NCI-H1105 (cell line): ENCODE data around the gene XG.
"Not testable (repeated sequence)": the region's sequence is repeated elsewhere in the genome, so short reads cannot be mapped to it uniquely, and the experiment has no call there.

ENCODE experiments used
- DNase-seq: peaks from one replicate; lab custom pipeline; 2025; lab: John Stamatoyannopoulos, UW

Gene XG

DNA sequence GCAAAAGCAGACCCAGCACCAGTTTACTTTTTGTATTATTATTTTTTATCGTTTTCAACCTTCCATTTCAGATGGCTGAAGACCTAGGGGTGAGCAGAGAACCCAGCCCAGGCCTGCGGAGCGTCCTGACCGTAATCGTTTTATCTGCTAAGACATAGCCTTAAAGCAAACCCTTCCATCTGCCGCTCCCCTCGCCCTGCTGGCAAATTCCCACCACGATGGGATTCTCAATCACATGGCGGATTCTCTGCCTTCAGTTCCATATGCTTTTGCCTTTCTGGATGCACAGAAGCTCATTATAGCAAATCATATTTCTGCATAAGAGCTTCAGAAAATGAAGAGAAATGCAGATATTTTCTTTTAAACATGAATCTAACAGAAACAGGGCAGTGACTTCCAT is 18.6 kb upstream of the XG start:
- DNase-seq: no peak

DNA sequence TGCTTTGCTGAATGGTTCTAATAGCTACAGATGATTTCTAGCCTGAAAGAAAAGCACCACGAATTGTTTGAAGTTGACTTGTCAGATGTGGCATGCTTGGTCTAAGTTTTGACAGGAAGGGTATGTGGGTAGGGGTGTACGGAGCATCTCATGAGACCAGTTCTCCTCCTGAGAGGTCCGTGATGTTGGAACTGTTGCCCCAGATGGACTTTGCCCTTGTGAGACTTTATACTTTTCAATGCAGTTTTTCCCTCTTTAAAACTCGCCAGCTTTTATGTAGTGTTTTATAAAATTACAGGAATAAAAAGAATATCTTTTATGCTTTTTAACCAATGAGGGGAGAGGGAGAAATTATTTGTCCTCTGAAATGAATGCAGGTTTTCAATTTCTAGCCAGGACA is 16.6 kb upstream of the XG start:
- DNase-seq: no peak

- no peak for DNase-seq
Observed at GRCh38 chrX:2740672-2741071, 11.2 kb upstream of the XG start.

- DNase-seq: no peak
Observed at GRCh38 chrX:2741386-2741785, 10.5 kb upstream of the XG start.

- not testable (repeated sequence) for DNase-seq
Observed at GRCh38 chrX:2746250-2746649, 5.6 kb upstream of the XG start.

DNA sequence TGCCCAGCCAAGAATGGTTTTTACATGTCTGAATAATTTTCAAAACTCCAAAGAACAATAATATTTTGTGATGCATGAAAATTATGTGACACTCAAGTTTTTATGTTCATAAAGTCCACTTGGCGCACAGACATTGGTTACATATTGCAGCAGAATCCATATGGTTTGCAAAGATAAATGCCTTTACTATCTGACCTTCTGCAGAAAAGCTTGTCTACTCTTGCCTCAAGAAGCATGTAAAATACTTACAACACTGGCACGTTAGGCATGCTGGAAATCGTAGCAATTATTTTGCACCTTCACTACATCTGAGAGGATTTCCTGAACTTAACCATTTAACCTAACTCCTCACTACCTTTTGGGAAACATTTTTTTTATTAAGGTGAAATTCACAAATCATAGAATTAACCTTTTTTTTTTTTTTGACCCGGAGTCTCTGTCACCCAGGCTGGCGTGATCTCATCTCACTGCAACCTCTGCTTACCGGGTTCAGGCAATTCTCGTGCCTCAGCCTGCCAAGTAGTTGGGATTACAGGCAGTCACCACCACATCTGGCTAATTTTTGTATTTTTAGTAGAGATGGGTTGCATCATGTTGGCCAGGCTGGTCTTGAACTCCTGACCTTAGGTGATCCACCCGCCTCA is 3.5 kb upstream of the XG start:
- DNase-seq: no peak

- no peak for DNase-seq
Observed at GRCh38 chrX:2748815-2749188, 3.0 kb upstream of the XG start.

DNA sequence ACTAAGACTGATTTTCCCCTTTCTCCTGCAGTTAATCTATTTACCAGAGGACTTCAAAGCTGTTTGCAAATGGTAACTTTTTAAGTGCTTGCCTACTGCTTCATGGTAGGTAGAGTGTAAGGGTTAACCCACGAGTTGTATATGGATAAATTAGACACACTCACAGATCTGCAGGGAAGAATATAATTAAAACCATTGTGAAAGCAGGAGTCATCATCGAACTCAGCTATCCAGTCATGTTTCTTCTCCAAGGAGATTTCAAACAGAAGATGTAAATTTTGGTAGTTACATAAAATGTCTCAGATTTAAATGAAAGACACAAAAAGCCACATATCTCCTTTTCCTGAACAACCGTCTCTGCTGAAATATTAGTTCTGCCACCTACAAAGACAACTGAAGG is 549 bp upstream of the XG start:
- DNase-seq: no peak

- not testable (repeated sequence) for DNase-seq
Observed at GRCh38 chrX:2752441-2752840, 601 bp downstream of the XG start.

GRCh38 chrX:2755163-2755715 is 3.4 kb downstream of the XG start:
- not testable (repeated sequence) for DNase-seq

DNA sequence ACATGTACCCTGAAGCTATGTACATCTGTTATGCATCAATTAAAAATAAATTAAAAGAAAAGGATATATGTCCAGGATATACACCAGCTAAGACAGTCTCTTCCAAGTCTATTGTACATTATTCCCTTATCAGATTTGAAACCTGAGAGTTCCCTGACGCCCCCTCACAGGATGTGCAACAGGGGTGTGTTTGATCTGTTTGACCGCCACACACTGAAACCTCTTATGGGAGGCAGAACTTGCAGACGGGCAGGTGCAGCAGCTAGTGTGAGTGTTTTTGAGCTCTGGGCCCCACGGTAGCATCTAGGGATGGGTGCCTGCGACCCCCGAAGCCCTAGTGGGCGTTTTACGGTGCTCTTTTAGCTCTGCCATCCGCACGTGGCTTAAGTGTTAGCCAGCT is 4.7 kb downstream of the XG start:
- no peak for DNase-seq

- DNase-seq: no peak
Observed at GRCh38 chrX:2761246-2761645, 9.4 kb downstream of the XG start.

- not testable (repeated sequence) for DNase-seq
Observed at GRCh38 chrX:2762671-2763070, 10.8 kb downstream of the XG start.

DNA sequence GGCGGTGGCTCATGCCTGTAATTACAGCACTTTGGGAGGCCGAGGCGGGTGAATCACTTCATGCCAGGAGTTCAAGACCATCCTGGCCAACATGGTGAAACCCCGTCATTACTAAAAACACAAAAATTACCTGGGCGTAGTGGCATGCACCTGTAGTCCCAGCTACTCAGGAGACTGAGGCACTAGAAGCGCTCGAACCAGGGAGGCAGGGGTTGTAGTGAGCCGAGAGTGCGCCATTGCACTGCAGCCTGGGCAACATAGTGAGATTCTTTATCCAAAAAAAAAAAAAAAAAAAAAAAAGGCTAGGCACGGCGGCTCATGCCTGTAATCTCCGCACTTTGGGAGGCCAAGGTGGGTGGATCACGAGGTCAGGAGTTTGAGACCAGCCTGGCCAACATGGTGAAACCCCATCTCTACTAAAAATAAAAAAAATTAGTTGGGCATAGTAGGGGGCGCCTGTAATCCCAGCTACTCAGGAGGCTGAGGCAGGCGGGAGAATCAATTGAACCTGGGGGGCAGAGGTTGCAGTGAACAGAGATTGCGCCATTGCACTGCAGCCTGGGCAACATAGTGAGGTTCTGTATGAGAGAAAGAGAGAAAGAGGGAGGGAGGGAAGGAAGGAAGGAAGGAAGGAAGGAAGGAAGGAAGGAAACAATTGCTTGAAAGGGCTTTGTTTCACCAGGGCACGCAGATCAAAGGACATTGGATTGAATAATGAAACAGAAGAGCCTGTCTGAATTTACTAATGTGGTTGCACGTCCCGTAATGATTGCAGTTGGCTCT is 13.1 kb downstream of the XG start:
- not testable (repeated sequence) for DNase-seq

GRCh38 chrX:2765549-2765830 is 13.7 kb downstream of the XG start:
- DNase-seq: no peak

DNA sequence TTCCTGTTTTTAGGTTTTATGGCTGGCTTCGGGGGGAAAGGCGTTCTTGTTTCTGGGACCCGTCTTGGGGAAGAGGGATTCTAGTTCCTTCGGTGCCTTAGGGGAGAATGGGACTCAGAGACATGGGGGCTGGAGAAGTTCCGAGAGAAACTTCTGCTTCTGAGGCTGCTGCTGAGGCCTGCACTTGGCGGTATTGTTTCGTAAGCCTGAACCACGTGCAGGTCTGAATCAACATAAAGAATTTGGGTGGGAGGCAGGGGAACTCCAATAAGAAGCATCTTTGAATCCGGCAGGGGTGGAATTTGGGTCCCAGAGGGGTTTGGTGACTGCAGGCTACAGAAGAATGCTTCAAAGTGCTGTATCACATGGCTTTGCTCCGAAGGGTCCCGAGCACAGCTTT is 15.1 kb downstream of the XG start:
- no peak for DNase-seq

DNA sequence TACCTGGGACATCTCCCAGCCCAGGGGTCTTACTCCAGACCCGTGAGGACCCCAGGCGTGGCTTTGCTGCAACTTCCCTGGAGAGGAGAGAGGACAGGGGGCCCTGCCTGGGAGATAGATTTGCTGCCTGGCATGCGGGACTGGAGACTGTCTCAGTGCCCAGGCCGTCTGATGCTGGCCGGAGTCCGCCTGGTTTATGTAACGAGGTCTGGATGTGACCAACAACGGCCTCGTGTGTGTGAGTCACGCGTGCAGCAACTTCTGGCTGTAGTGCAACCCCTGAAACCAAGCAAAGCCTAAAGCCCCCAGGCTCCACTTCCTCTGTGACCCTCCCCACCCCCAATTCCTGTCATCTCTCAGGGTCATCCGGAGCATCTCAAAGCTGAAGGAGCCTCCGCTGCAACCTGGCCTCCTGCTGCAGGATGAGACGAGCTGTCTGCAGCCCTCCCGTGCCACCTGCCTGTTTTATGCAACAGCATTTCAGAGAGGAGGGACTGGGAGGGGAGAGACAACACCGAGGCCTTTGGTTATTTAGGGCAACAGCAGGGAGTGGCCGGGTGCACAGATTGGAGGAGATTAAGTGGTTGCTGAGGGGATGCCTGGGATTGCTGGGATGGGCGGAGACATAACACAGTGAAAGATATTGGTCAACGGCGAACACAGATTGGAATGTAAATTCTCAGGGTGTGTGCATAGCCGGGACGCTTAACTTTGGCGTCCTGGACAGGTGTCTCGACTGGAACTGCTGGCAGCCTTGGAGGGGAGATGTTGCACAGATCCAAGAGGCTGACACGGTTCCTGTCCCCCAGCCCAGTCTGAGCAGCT is 16.0 kb downstream of the XG start:
- no peak for DNase-seq

- no peak for DNase-seq
Observed at GRCh38 chrX:2769615-2770014, 17.8 kb downstream of the XG start.

DNA sequence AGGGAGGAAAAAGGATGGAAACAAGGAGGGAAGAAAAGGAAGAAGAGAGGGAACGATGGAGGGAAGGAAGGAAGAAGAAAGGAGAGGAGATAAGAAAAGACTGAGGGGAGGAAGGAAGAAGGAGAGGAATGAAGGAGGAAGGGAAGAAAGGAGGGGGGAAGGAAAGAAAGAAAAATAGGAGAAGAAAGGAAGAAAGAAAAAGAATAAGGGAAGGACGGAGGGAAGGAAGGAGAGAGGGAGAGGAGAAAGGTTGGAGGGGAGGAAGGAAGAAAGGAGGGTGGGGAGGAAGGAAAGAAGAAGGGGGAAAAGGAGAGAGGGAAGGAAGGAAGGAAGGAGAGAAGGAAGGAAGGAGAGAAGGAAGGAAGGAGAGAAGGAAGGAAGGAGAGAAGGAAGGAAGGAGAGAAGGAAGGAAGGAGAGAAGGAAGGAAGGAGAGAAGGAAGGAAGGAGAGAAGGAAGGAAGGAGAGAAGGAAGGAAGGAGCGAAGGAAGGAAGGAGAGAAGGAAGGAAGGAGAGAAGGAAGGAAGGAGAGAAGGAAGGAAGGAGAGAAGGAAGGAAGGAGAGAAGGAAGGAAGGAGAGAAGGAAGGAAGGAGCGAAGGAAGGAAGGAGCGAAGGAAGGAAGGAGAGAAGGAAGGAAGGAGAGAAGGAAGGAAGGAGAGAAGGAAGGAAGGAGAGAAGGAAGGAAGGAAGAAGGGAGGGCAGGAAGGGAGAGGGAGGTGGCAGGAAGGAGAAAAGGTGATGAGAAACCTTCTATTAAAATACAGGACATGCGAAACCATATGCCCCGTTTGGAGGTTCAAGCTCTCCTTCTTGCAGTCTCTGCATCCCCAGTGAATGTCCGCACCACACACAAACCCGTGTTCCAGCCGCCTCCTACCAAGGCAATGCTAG is 21.6 kb downstream of the XG start:
- DNase-seq: not testable (repeated sequence)

DNA sequence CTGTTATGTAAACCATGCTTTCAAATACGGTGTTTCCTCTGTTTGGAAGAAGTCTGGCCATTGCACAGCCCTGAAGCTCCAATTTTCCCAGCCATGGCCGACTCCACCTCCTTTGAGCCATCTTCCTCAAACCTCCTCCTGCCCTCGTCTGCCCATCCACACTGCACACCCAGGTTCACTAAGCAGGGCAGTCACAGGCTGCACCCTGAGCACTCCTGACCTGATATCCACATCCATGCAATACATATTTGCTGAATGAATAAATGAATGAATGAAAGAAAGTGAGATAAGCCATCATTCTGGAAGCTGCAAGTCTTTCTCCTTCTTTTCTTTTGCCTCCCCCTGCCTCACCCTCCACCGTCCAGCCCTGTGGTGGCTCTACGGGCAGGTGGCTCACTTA is 22.2 kb downstream of the XG start:
- DNase-seq: no peak

DNA sequence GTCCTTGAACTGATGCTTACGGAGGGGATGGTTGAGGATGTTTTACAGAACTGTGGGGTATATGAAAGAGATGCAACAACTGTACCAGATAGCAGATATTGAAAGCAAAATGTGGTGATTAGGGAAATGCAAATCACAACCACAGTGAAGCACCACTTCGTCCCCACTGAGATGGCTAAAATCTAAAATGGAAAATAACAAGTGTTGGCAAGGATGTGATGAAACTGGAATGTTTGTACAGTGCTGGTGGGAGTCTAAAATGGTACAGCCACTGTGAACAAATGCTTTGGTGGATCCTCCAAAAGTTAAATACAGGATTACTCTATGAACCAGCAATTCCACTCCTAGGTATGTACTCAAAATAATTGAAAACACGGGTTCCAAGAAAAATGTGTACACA is 22.9 kb downstream of the XG start:
- no peak for DNase-seq
